ENCODE data around the gene EDEM1.
A peak's percentile ranks its signal among the peaks of the same experiment; 100 is the strongest.

EDEM1 gene

GRCh38 chr3:5197022-5197421 lies 9.5 kb downstream of the EDEM1 start:
- no peak for TF ChIP-seq Cebpa-rat (IDR thresholded peaks at IDR 0.05)
- H3K36me3 ChIP-seq: peaks cover 31 to 100% (median 97%) of the 10 kb centered on the region in 11 experiments
- peak overlapping the region; percentile 1 to 99 (median 34); a peak in 12 of 20 replicates for H3K4me3 ChIP-seq
- peak overlapping the region; percentile 83 to 98 (median 92) for H3K4me2 ChIP-seq
- H4K20me1 ChIP-seq: peaks cover 17 to 100% (median 74%) of the 10 kb centered on the region in 11 experiments; a peak in 19 of 22 replicates
- H3K27me3 ChIP-seq: no peaks in the 10 kb centered on the region
- peak overlapping the region; percentile 87 to 100 (median 100) for H3K27ac ChIP-seq
- H3K4me1 ChIP-seq: peaks cover 90 to 100% (median 98%) of the 10 kb centered on the region in 10 experiments
- H3K9ac ChIP-seq: peak overlapping the region; percentile 56 to 100 (median 100)
- no peaks in the 10 kb centered on the region for H3K9me3 ChIP-seq (replicated peaks in 1 of 11)

- Histone ChIP-seq H3K27me3 (no peaks in the 10 kb centered on the region), H3K27ac (peak overlapping the region; percentile 87 to 100 (median 100)), H3K36me3 (peaks cover 38 to 100% (median 97%) of the 10 kb centered on the region in 11 experiments), H4K20me1 (peaks cover 17 to 100% (median 76%) of the 10 kb centered on the region in 11 experiments; a peak in 19 of 22 replicates), H3K9me3 (replicated peaks in 1 of 11) (no peaks in the 10 kb centered on the region), H3K4me3 (peak overlapping the region in 9 of 10 experiments; percentile 1 to 99 (median 33); a peak in 8 of 20 replicates), H3K9ac (peak overlapping the region; percentile 56 to 100 (median 100)), H3K4me1 (peaks cover 86 to 100% (median 99%) of the 10 kb centered on the region in 10 experiments), H3K4me2 (peak overlapping the region; percentile 83 to 98 (median 92))
- peak in 10 of 11 experiments; percentile 45 to 94 (median 88); a peak in 15 of 22 replicates for TF ChIP-seq Cebpa-rat (IDR thresholded peaks at IDR 0.05)
These were observed 10.2 kb downstream of the EDEM1 start for GRCh38 chr3:5197470-5198312.

GRCh38 chr3:5198313-5198677 lies 10.8 kb downstream of the EDEM1 start:
- Histone ChIP-seq H3K9me3 (replicated peaks in 1 of 11) (no peaks in the 10 kb centered on the region), H3K27me3 (no peaks in the 10 kb centered on the region), H3K36me3 (peaks cover 44 to 100% (median 97%) of the 10 kb centered on the region in 11 experiments), H3K9ac (peak overlapping the region; percentile 56 to 100 (median 100); a peak in 20 of 22 replicates), H3K27ac (peak overlapping the region; percentile 87 to 100 (median 100)), H4K20me1 (peaks cover 15 to 100% (median 76%) of the 10 kb centered on the region in 11 experiments; a peak in 19 of 22 replicates), H3K4me1 (peaks cover 80 to 100% (median 97%) of the 10 kb centered on the region in 10 experiments), H3K4me2 (peak overlapping the region; percentile 83 to 98 (median 92)), H3K4me3 (0 out of 20 replicates have a peak overlapping the region, but pooled peaks of 2 of the 10 experiments have one; percentile 3 to 36)
- no peak for TF ChIP-seq Cebpa-rat (IDR thresholded peaks at IDR 0.05)

- H3K4me3 ChIP-seq: peak overlapping the region in 1 of 10 experiments; percentile 10; a peak in 1 of 20 replicates
- peaks cover 15 to 100% (median 76%) of the 10 kb centered on the region in 11 experiments; a peak in 20 of 22 replicates for H4K20me1 ChIP-seq
- H3K9me3 ChIP-seq (replicated peaks in 1 of 11): no peaks in the 10 kb centered on the region
- H3K4me1 ChIP-seq: peaks cover 77 to 98% (median 90%) of the 10 kb centered on the region in 10 experiments
- no peak for TF ChIP-seq Cebpa-rat (IDR thresholded peaks at IDR 0.05)
- peak overlapping the region; percentile 83 to 98 (median 92) for H3K4me2 ChIP-seq
- H3K27ac ChIP-seq: peak overlapping the region; percentile 87 to 100 (median 100)
- H3K36me3 ChIP-seq: peaks cover 48 to 100% (median 97%) of the 10 kb centered on the region in 11 experiments
- H3K27me3 ChIP-seq: no peaks in the 10 kb centered on the region
- H3K9ac ChIP-seq: peak overlapping the region in 10 of 11 experiments; percentile 13 to 100 (median 88); a peak in 21 of 22 replicates
These were observed 11.7 kb downstream of the EDEM1 start for GRCh38 chr3:5198986-5199731.

GRCh38 chr3:5201536-5201935 lies 14.0 kb downstream of the EDEM1 start:
- H3K27me3 ChIP-seq: no peaks in the 10 kb centered on the region
- no peak overlapping the region for H3K4me3 ChIP-seq
- no peak for TF ChIP-seq Cebpa-rat (IDR thresholded peaks at IDR 0.05)
- H3K27ac ChIP-seq: peak overlapping the region in 10 of 11 experiments; percentile 42 to 100 (median 99); a peak in 18 of 22 replicates
- H3K9me3 ChIP-seq (replicated peaks in 1 of 11): no peaks in the 10 kb centered on the region
- H4K20me1 ChIP-seq: peaks cover 28 to 100% (median 87%) of the 10 kb centered on the region in 11 experiments; a peak in 20 of 22 replicates
- H3K9ac ChIP-seq: peak overlapping the region in 8 of 11 experiments; percentile 5 to 52 (median 44); a peak in 13 of 22 replicates
- H3K4me1 ChIP-seq: peaks cover 70 to 96% (median 84%) of the 10 kb centered on the region in 10 experiments
- peaks cover 72 to 100% (median 99%) of the 10 kb centered on the region in 11 experiments for H3K36me3 ChIP-seq
- peak overlapping the region in 8 of 11 experiments; percentile 12 to 95 (median 39); a peak in 14 of 22 replicates for H3K4me2 ChIP-seq

- peak overlapping the region in 7 of 11 experiments; percentile 12 to 95 (median 43); a peak in 12 of 22 replicates for H3K4me2 ChIP-seq
- peaks cover 30 to 100% (median 89%) of the 10 kb centered on the region in 11 experiments; a peak in 20 of 22 replicates for H4K20me1 ChIP-seq
- H3K4me1 ChIP-seq: peaks cover 63 to 96% (median 77%) of the 10 kb centered on the region in 10 experiments
- H3K27ac ChIP-seq: peak overlapping the region in 10 of 11 experiments; percentile 42 to 100 (median 99); a peak in 16 of 22 replicates
- H3K36me3 ChIP-seq: peaks cover 79 to 100% (median 99%) of the 10 kb centered on the region in 11 experiments
- no peaks in the 10 kb centered on the region for H3K27me3 ChIP-seq
- H3K9ac ChIP-seq: peak overlapping the region in 6 of 11 experiments; percentile 10 to 52 (median 40); a peak in 11 of 22 replicates
- TF ChIP-seq Cebpa-rat (IDR thresholded peaks at IDR 0.05): peak in 1 of 11 experiments; percentile 11; a peak in 1 of 22 replicates
- H3K4me3 ChIP-seq: no peak overlapping the region
- no peaks in the 10 kb centered on the region for H3K9me3 ChIP-seq (replicated peaks in 1 of 11)
These were observed 14.7 kb downstream of the EDEM1 start for GRCh38 chr3:5202222-5202621.

- no peak for TF ChIP-seq Cebpa-rat (IDR thresholded peaks at IDR 0.05)
- H3K27ac ChIP-seq: peak overlapping the region; percentile 19 to 61 (median 33); a peak in 18 of 22 replicates
These were observed 17.8 kb downstream of the EDEM1 start for GRCh38 chr3:5205165-5205941.

More at GRCh38 chr3:5205165-5205941, 17.8 kb downstream of the EDEM1 start:
- Histone ChIP-seq H3K4me1 (peaks cover 32 to 86% (median 48%) of the 10 kb centered on the region in 10 experiments), H3K4me3 (no peak overlapping the region), H3K9me3 (replicated peaks in 1 of 11) (no peaks in the 10 kb centered on the region), H3K27me3 (no peaks in the 10 kb centered on the region), H3K4me2 (peak overlapping the region in 9 of 11 experiments; percentile 5 to 60 (median 10); a peak in 9 of 22 replicates), H3K36me3 (peaks cover 100% of the 10 kb centered on the region in 11 experiments), H4K20me1 (peaks cover 61 to 100% (median 99%) of the 10 kb centered on the region in 11 experiments; a peak in 21 of 22 replicates), H3K9ac (peak overlapping the region in 6 of 11 experiments; percentile 2 to 35 (median 20); a peak in 5 of 22 replicates)
